HL-60 (cell line): Measurements from ENCODE around the gene MBD2.

Experiments
- GABPA ChIP-seq: IDR thresholded peaks from 2 replicates; pipeline ENCODE4 v1.6.1; 2012; ENCODE audit warnings: low read depth
- POLR2AphosphoS5 ChIP-seq: IDR thresholded peaks from 2 replicates; pipeline ENCODE4 v1.6.1; 2012; ENCODE audit warnings: low read depth
- SPI1 ChIP-seq: IDR thresholded peaks from 2 replicates; pipeline ENCODE4 v1.6.1; 2012; ENCODE audit warnings: low read depth, mild to moderate bottlenecking, borderline replicate concordance
- TF ChIP-seq, protein P1 (sequence below): IDR thresholded peaks from one replicate; pipeline ENCODE4 v1.5.1; 2011; ENCODE audit warnings: low read length, control low read depth, inconsistent platforms; ENCODE audit not compliant: insufficient read depth
- TF ChIP-seq, protein P2 (sequence below): IDR thresholded peaks from 2 replicates; pipeline ENCODE4 v1.6.1; 2012; ENCODE audit warnings: low read depth; ENCODE audit not compliant: insufficient replicate concordance

DNA sequence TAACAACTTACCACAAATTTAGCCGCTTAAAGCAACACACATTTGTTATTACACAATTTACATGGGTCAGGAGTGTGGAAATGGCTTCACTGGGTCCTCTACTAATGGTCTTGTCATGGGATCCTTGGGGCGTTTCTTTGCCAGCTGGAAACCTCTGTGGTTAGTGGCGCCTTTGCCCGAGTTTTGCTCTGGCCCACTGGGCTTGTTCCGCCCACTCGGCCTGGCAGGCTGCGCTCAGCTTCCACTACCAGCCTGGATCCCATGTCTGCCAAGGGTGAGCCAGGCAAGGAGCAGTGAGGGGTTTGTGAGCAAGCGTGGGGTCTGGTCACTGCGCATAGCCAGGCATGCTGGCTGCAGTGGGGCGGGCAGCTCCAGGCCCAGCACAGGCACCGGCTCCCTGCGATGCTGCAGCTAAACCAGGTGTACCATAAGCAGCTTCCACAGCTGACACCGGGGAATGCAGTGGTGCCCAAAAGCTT, 16.2 kb upstream of the MBD2 start:
- TF ChIP-seq, protein P1, sequence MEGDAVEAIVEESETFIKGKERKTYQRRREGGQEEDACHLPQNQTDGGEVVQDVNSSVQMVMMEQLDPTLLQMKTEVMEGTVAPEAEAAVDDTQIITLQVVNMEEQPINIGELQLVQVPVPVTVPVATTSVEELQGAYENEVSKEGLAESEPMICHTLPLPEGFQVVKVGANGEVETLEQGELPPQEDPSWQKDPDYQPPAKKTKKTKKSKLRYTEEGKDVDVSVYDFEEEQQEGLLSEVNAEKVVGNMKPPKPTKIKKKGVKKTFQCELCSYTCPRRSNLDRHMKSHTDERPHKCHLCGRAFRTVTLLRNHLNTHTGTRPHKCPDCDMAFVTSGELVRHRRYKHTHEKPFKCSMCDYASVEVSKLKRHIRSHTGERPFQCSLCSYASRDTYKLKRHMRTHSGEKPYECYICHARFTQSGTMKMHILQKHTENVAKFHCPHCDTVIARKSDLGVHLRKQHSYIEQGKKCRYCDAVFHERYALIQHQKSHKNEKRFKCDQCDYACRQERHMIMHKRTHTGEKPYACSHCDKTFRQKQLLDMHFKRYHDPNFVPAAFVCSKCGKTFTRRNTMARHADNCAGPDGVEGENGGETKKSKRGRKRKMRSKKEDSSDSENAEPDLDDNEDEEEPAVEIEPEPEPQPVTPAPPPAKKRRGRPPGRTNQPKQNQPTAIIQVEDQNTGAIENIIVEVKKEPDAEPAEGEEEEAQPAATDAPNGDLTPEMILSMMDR: no peak
- TF ChIP-seq GABPA (no peak), POLR2AphosphoS5 (no peak), SPI1 (no peak)
- TF ChIP-seq, protein P2, sequence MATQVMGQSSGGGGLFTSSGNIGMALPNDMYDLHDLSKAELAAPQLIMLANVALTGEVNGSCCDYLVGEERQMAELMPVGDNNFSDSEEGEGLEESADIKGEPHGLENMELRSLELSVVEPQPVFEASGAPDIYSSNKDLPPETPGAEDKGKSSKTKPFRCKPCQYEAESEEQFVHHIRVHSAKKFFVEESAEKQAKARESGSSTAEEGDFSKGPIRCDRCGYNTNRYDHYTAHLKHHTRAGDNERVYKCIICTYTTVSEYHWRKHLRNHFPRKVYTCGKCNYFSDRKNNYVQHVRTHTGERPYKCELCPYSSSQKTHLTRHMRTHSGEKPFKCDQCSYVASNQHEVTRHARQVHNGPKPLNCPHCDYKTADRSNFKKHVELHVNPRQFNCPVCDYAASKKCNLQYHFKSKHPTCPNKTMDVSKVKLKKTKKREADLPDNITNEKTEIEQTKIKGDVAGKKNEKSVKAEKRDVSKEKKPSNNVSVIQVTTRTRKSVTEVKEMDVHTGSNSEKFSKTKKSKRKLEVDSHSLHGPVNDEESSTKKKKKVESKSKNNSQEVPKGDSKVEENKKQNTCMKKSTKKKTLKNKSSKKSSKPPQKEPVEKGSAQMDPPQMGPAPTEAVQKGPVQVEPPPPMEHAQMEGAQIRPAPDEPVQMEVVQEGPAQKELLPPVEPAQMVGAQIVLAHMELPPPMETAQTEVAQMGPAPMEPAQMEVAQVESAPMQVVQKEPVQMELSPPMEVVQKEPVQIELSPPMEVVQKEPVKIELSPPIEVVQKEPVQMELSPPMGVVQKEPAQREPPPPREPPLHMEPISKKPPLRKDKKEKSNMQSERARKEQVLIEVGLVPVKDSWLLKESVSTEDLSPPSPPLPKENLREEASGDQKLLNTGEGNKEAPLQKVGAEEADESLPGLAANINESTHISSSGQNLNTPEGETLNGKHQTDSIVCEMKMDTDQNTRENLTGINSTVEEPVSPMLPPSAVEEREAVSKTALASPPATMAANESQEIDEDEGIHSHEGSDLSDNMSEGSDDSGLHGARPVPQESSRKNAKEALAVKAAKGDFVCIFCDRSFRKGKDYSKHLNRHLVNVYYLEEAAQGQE: no peak
